ENCODE measurements around the gene PRKAA2.

- TF ChIP-seq POLR2A (IDR thresholded peaks at IDR 0.05): no peak
- TF ChIP-seq, protein P1, sequence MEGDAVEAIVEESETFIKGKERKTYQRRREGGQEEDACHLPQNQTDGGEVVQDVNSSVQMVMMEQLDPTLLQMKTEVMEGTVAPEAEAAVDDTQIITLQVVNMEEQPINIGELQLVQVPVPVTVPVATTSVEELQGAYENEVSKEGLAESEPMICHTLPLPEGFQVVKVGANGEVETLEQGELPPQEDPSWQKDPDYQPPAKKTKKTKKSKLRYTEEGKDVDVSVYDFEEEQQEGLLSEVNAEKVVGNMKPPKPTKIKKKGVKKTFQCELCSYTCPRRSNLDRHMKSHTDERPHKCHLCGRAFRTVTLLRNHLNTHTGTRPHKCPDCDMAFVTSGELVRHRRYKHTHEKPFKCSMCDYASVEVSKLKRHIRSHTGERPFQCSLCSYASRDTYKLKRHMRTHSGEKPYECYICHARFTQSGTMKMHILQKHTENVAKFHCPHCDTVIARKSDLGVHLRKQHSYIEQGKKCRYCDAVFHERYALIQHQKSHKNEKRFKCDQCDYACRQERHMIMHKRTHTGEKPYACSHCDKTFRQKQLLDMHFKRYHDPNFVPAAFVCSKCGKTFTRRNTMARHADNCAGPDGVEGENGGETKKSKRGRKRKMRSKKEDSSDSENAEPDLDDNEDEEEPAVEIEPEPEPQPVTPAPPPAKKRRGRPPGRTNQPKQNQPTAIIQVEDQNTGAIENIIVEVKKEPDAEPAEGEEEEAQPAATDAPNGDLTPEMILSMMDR (IDR thresholded peaks at IDR 0.05): no peak
- no peak for TF ChIP-seq EP300 (IDR thresholded peaks at IDR 0.05)
These were observed 1.5 kb upstream of the PRKAA2 start for GRCh38 chr1:56643661-56644060.

All from ovary (tissue), 3 donors.